Measurements from ENCODE around the gene DENND2A. TPM values are rescaled to one million over a fixed set of nuclear protein-coding genes. Genes with fewer than 3 reads are reported as not detected.

Gene DENND2A
- total RNA-seq, 1 donor from 2014 or later, result 25.7 TPM

DNA sequence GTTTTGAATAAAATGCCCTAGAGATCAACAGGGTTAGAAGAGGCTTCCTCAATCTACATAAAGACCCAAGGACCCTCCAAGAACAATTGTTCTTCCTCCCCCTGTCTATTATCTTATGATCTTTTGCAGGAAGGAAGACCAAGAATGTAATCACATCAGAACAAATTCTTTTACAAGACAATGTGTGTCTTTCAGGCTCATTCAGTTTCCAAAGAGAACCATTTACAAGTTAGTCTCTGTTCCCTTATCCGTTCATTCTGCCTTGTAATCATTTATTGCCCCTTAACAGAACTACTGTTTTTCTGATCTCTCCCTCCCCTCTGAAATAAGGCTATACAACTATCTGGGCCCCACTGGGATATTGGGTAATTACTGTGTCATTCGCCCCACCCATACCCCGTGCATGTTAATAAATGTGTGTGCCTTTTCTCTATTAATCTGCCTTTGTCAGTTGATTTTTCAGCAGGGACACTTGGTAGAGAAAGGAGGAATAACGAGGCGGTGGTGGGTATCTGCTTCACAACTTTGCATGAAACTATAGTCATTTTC, 155.6 kb downstream of the DENND2A start:
- FAIRE-seq (no peak), DNase-seq (ENCODE audit: low spot score in 2 of 2) (no peak)

DNA sequence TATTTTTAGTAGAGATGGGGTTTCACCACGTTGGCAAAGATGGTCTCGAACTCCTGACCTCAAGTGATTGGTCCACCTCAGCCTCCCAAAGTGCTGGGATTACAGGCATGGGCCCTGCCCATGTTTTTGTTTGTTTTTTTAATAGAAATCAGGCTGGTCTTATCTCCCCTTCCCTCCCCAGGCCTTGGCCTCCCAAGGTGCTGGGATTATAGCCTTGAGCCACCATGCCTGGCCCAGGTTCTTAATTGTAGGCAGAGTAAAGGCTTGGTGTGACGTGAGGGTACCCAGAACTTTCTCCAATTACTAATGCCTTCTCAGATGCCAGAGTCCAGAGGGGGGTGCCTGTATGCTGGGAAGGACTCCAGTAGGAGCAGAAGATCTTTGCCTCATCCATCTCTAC, 156.1 kb downstream of the DENND2A start:
- DNase-seq (ENCODE audit: low spot score in 2 of 2) (no peak), FAIRE-seq (no peak)

DNA sequence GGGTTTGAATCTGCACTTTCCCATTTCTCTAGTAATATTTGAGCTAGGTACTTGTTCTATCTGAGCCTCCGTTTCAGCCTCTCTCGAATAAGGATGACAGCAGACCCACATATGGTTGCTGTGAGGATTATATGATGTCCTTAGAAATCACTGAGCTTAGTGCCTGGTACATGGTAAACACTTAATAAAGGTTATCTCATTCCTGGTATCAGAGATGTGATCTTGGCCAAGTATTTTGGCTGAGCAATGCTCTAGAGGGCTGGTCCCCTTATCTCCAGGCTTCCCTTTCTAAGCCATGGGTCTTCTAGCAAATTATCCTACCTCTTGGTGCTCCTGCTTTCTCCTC, 160.9 kb downstream of the DENND2A start:
- DNase-seq (ENCODE audit: low spot score in 2 of 2) (no peak), FAIRE-seq (no peak)

DNA sequence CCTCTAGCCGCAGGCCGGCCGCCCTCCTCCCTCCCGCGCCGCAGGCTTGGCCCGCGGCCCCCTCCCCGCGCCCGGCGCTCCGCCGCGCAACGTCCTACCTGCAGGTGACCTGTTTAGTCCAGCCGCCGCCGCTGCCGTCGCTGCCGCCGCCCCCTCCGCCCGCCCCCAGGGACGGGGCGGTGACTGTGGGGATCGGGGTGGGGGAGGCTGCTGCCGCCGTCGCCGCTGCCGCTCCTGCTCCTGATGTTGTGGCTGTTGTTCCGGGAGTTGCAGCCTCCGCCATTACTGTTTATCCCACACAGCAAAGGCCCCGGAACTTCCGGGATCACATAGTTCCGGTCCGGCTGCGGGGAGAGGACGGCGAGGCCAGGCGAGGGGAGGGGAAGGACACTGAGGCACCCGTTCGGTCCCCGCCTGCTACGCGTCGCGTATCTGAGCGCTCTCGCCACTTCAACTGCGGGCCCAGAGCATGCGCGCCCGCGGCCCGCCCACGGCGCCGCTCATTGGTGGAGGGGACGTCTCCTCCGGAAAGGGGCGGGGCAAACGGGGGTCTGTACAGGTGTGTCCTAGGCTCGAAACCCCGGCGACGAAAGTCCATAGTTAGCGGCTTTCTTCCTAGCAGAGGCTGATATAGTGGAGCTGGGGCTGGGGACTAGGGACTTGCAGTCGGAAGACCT, 161.4 kb downstream of the DENND2A start, which contains the start of gene MKRN1:
Gene MKRN1 (minus strand): TSS at position 444 of the 677 bp plus-strand sequence. CDS start 161 bp downstream, at position 283.
- FAIRE-seq (no peak), DNase-seq (ENCODE audit: low spot score in 2 of 2) (peak; percentile 90 to 94)

DNA sequence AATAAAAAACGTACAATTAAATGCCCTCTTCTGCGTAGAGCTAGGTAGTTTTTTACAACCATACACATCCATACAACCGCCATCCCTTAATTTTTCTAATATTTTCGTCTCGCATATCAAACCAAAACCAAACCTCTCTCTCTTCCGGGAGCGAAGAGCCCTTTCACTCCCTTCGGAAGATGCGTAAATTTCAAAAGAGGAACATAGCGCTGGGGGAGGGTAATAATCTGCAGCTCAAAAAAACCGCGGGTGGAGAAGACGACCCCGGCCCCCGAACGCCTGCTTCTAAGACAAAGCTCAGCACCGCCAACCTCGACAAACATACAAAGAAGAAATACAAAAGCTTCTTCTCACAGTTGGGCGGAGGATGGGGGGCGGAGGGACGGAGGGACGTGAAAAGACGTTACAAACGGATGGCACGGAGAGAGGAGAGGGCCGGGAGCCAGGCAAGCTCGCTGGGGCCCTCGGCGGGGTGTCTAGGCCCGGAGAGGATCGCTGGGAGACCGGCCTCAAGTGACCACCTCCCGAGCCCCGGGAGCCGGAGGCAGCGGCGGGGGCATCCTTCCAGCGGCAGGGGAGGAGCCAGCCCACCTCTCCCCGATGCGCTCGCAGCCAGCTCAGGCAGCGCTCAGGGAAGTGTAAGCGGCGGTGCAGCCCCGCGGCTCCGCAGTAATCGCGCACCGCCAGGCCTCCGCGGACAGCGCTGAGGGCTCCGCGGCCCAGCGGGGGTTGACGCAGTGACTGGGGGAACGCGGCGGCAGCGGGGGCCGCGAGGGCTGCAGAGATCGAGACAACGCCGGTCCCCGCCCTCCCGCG, 162.2 kb downstream of the DENND2A start:
- FAIRE-seq (no peak), DNase-seq (ENCODE audit: low spot score in 2 of 2) (peak in 1 of 2 donors; percentile 48)

DNA sequence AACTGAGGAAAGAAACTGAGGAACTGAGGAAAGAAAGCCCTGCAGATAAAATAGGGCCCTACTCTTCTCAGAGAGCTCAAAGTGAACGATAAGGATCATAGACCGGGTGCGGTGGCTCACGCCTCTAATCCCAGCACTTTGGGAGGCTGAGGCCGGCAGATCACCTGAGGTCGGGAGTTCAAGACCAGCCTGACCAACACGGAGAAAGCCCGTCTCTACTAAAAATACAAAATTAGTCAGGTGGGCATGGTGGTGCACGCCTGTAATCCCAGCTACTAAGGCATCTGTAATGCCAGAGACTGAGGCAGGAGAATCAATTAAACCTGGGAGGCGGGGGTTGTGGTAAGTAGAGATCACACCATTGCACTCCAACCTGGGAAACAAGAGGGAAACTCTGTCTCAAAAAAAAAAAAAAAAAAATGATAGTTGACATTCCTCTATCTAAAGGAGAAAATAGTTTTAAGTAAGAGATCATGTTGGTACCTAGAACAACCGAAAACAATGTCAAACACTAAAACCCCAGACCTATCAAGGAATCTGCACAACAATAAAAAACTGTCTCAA, 163.8 kb downstream of the DENND2A start:
- no peak for FAIRE-seq

DNA sequence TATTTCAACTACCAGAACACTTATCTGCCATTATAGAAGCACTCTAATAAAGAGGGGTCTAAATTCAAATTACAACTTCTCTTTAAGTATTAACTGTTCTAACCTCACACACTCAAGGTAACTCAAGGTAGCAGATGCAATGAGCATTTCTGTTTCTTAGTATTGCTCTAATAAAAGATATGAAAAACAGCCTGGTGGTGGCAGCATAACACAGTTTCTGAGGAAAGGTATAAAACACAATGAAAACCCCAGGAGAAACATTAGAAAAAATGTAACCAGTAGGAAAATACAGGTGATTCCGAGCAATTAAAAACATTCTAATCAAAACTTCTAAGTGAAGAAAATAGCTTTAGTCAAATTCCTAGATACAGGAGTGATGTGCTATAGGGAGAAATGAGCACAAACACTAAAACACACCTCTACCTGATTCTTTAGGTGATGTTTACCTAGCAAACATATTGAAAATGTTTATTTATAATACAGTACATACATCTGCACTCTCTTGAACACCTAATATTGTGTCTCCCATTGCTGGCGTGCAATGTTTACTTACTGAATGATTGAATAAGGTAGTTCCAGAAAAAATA, 164.8 kb downstream of the DENND2A start:
- peak; percentile 26 for FAIRE-seq

More for the DNA sequence above, 163.8 kb downstream of the DENND2A start:
- no peak for DNase-seq (ENCODE audit: low spot score in 2 of 2)

More for the DNA sequence above, 164.8 kb downstream of the DENND2A start:
- DNase-seq (ENCODE audit: low spot score in 2 of 2), result peak in 1 of 2 donors; percentile 37

Small RNA genes lying within 50 kb of the gene (small RNA-seq; reads per million reads assigned to genes)
- gene RF00019 (not detected), gene RN7SL771P (not detected)

Other genes with a start within 250 kb of the DENND2A start
- 158 TPM for gene SLC37A3, start 242.3 kb downstream of the DENND2A start, total RNA-seq
- not detected for gene RAB19, start 236.8 kb downstream of the DENND2A start, total RNA-seq
- gene MKRN1, start 161.3 kb downstream of the DENND2A start, total RNA-seq, result 113 TPM
- gene ADCK2, start 32.1 kb upstream of the DENND2A start, total RNA-seq, result 48.9 TPM
- 34.6 TPM for gene NDUFB2, start 55.9 kb upstream of the DENND2A start, total RNA-seq